Thyroid gland (tissue), 4 donors: Measurements from ENCODE around the gene C6orf52.

Experiments
- CTCF ChIP-seq, 6 experiments: fragments of 200-600 bp in 3 of 6; fragments of 450-650 bp in 3 of 6; sonication (generic) in 3 of 6; IDR thresholded peaks; one replicate each; pipeline ENCODE4 v1.5.1; 2016 to 2019; ENCODE audit warnings: antibody characterized with exemption in 6 of 6, mild to moderate bottlenecking in 2 of 6, inconsistent platforms in 1 of 6, moderate library complexity in 1 of 6
- POLR2A ChIP-seq, 2 donors: fragments of 450-650 bp; IDR thresholded peaks; one replicate each; pipeline ENCODE4 v1.6.1; 2017; ENCODE audit warnings: antibody characterized with exemption in 2 of 2, mild to moderate bottlenecking in 2 of 2, moderate library complexity in 1 of 2

GRCh38 chr6:10730254-10730653 lies 35.8 kb upstream of the C6orf52 start:
- no peak for TF ChIP-seq POLR2A (IDR thresholded peaks at IDR 0.05)
- TF ChIP-seq CTCF (IDR thresholded peaks at IDR 0.05): no peak
